Gastroesophageal sphincter (tissue), 3 donors: Measurements from ENCODE around the gene NUP62.

ENCODE experiments used
- CTCF ChIP-seq, 4 experiments: fragments of 200-600 bp in 2 of 4; fragments of 450-650 bp in 2 of 4; sonication (generic) in 1 of 4; IDR thresholded peaks; one replicate each; pipeline ENCODE4 v1.5.1; 2017 to 2019; ENCODE audit warnings: antibody characterized with exemption in 4 of 4, mild to moderate bottlenecking in 2 of 4, moderate library complexity in 2 of 4
- POLR2A ChIP-seq, 2 donors: fragments of 450-650 bp; IDR thresholded peaks; one replicate each; pipeline ENCODE4 v1.6.1; 2017; ENCODE audit warnings: antibody characterized with exemption in 2 of 2, mild to moderate bottlenecking in 2 of 2, moderate library complexity in 1 of 2
- POLR2AphosphoS5 ChIP-seq: sonication (generic); formaldehyde crosslinking; IDR thresholded peaks from one replicate; pipeline ENCODE4 v1.6.1; 2017; ENCODE audit warnings: antibody characterized with exemption

GRCh38 chr19:49929121-49929610, at the start of gene NUP62, which contains the start of gene ATF5:
- peak; percentile 14 for TF ChIP-seq POLR2AphosphoS5
- TF ChIP-seq CTCF (IDR thresholded peaks at IDR 0.05) = no peak
- peak; percentile 34 to 41 for TF ChIP-seq POLR2A (IDR thresholded peaks at IDR 0.05)
